Cardiac fibroblast (primary cell): Measurements from ENCODE around the gene TGFB1I1.

Source experiments
- DNase-seq, 2 donors: peaks; one replicate each; pipeline versions ENCODE4 v3.0.0 to v3.0.0-alpha.2; 2010; ENCODE audit warnings: low read depth in 2 of 2
- H3K4me3 ChIP-seq, 2 donors: replicated peaks in 1 of 2; 1 replicate in 1 of 2; 2 replicates in 1 of 2; pipeline ENCODE4 v1.5.1; 2011; ENCODE audit warnings: low read depth in 2 of 2, low read length in 2 of 2, mild to moderate bottlenecking in 2 of 2, moderate library complexity in 1 of 2
- CTCF ChIP-seq: IDR thresholded peaks from one replicate; pipeline ENCODE4 v1.5.1; 2011; ENCODE audit warnings: low read depth, mild to moderate bottlenecking, low read length, inconsistent platforms

TGFB1I1 gene

GRCh38 chr16:31484491-31485171 lies 12.7 kb downstream of the TGFB1I1 start:
- peak in 1 of 2 donors; percentile 26 for DNase-seq
- TF ChIP-seq CTCF, result no peak
- no peak overlapping the region for H3K4me3 ChIP-seq

GRCh38 chr16:31485571-31485970 lies 13.6 kb downstream of the TGFB1I1 start:
- H3K4me3 ChIP-seq, result no peak overlapping the region
- TF ChIP-seq CTCF, result no peak
- DNase-seq, result no peak

- no peak overlapping the region for H3K4me3 ChIP-seq
- DNase-seq, result no peak
- no peak for TF ChIP-seq CTCF
Measured at GRCh38 chr16:31486045-31486444, 14.1 kb downstream of the TGFB1I1 start.

- no peak for DNase-seq
- H3K4me3 ChIP-seq, result peak overlapping the region; percentile 50 to 54
- TF ChIP-seq CTCF, result no peak
Measured at GRCh38 chr16:31487071-31487719, 15.2 kb downstream of the TGFB1I1 start.

- TF ChIP-seq CTCF, result no peak
- H3K4me3 ChIP-seq, result peak overlapping the region; percentile 50 to 54
- peak in 1 of 2 donors; percentile 30 for DNase-seq
Measured at GRCh38 chr16:31487720-31488467, 15.9 kb downstream of the TGFB1I1 start.

GRCh38 chr16:31488468-31489297 lies 16.7 kb downstream of the TGFB1I1 start:
- DNase-seq, result peak in 1 of 2 donors; percentile 25
- TF ChIP-seq CTCF, result no peak
- peak overlapping the region; percentile 50 to 54 for H3K4me3 ChIP-seq
